Erythroblast (primary cell): ENCODE results near the gene CPD.
A peak's percentile ranks its signal among the peaks of the same experiment; 100 is the strongest.
"Not testable (repeated sequence)": the region's sequence is repeated elsewhere in the genome, so short reads cannot be mapped to it uniquely, and the experiment has no call there.

Experiments
- DNase-seq, 2 experiments: peaks; one replicate each; lab custom pipeline; 2025; lab: John Stamatoyannopoulos, UW
- GATA1 ChIP-seq: IDR thresholded peaks from 2 replicates; pipeline ENCODE4 v1.6.1; 2011; ENCODE audit warnings: low read depth, mild to moderate bottlenecking, control low read depth, low read length, moderate library complexity
- POLR2A ChIP-seq: IDR thresholded peaks from 2 replicates; pipeline ENCODE4 v1.6.1; 2011; ENCODE audit warnings: mild to moderate bottlenecking, low read length

CPD gene

DNA sequence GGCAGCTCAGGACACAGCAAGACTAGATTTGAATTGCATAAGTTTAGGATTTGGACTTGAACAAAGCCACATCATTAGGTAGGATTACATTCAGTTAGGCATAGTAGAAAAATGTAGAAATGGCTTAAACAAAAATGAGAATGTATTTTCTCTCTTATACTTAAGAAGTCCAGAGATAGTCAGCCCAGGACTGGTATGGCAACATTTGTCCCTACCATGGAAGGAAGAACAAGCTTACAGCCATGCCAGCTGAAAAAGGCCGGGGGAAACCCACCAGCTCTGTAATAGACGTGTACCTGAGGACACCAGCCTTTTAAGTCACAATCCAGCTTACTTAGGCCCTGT is 33.7 kb upstream of the CPD start:
- no peak for TF ChIP-seq POLR2A
- no peak for TF ChIP-seq GATA1
- DNase-seq, result no peak

DNA sequence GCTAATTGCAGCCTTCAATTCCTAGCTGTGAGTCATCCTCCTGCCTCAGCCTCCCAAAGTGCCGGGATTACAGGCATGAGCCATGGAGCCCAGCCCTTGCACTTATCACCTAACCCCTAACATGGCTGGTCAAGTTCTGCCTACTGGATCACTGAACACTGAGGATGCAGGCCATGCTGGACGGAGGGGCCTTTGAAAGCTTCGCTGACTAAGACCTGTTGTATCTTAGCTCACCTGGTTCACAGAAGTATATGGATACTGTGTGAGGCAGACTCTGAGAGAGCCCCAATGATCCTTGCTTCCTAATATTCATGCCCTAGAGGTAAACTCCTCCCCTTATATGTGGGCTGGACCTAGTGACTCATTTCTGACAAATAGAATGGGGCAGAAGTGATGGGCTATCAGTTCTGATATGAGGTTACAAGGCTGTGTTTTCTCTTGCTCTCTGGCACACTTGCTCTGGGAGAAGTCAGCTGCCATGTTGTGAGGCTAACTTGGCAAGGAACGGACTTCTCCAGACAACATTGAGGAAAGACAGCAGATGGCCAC is 33.1 kb upstream of the CPD start:
- peak; percentile 5 to 13 for DNase-seq
- TF ChIP-seq POLR2A (no peak), GATA1 (no peak)

- no peak for DNase-seq
- TF ChIP-seq GATA1, result no peak
- TF ChIP-seq POLR2A, result no peak
Measured at GRCh38 chr17:30346221-30346795, 32.4 kb upstream of the CPD start.

DNA sequence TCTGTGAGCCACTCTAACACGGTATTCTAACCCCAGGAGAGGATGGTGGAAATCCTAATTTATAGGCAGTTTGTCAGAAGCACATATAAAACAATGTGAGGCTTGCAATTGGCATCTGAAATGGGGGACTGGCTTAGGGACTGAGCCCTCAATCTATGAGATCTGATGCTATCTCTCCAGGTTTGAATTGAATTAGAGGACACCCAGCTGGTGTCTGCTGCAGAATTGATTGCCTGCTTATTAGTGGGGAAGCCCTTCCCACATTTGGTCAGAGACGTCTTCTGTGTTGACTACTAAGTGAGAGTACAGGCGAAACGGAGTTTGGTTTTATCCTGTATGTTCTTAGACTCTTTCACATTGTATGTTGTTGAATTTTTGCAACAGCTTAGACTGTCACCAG is 31.2 kb upstream of the CPD start:
- DNase-seq, result no peak
- TF ChIP-seq POLR2A (no peak), GATA1 (no peak)

DNA sequence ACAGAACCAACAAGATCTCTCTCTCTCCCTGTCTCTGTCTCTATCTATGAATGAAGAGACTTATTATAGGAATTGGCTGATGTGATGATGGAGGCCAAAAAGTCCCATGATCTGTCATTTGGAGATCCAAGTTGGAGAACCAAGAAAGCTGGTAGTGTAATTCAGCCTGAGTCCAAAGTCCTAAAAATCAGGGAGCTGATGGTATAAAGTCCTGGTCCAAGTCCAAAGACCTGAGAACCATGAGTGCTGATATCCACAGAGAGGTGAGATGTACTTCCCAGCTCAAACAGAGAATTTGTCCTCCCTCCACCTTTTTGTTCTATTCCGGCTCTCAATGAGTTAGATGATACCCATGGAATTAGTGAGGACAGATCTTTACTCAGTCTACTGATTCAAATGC is 29.5 kb upstream of the CPD start:
- no peak for DNase-seq
- no peak for TF ChIP-seq POLR2A
- no peak for TF ChIP-seq GATA1

GRCh38 chr17:30351263-30351662 is 27.5 kb upstream of the CPD start:
- not testable (repeated sequence) for DNase-seq

GRCh38 chr17:30351735-30352134 is 27.0 kb upstream of the CPD start:
- DNase-seq, result no peak
- no peak for TF ChIP-seq GATA1
- no peak for TF ChIP-seq POLR2A

GRCh38 chr17:30352240-30352814 is 26.4 kb upstream of the CPD start:
- DNase-seq, result no peak
- TF ChIP-seq GATA1 (no peak), POLR2A (no peak)

DNA sequence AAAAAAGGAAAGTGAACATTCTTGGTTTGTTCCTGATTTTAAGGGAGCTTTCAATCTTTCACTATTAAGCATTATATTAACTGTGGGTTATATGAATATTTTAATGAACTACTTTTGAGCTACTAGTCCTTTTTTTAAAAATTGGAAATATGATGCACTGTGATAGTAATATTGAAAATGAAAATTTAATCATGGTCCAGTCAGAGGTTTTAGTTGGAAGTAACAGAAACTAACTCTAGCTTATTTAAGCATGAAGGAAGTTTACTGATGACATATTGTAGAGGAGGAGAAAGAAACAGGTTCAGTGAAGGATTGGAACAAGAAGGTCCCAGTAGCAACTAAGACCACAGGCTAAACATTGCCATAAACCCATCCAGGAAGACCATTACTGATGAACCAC is 24.0 kb upstream of the CPD start:
- no peak for DNase-seq
- TF ChIP-seq GATA1, result no peak
- no peak for TF ChIP-seq POLR2A

DNA sequence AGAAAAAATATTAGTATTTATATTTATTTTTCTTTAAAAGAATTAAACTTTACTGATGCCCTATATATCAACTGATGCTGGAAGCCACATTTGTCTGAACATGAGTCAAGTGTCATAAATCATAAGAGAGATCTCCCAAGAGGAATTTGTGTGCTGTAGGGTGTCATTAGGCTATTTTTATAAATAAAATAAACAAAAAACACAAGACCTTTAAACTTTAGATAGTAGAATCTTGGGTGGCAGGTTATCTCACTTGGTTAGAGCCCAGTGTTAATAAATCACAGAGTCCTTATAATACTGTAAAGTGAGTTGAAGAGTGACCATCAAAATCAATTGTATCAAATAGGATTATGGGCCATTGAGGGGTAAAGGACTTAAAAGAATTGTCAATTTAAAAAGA is 21.3 kb upstream of the CPD start:
- TF ChIP-seq GATA1 (no peak), POLR2A (no peak)
- DNase-seq, result no peak

DNA sequence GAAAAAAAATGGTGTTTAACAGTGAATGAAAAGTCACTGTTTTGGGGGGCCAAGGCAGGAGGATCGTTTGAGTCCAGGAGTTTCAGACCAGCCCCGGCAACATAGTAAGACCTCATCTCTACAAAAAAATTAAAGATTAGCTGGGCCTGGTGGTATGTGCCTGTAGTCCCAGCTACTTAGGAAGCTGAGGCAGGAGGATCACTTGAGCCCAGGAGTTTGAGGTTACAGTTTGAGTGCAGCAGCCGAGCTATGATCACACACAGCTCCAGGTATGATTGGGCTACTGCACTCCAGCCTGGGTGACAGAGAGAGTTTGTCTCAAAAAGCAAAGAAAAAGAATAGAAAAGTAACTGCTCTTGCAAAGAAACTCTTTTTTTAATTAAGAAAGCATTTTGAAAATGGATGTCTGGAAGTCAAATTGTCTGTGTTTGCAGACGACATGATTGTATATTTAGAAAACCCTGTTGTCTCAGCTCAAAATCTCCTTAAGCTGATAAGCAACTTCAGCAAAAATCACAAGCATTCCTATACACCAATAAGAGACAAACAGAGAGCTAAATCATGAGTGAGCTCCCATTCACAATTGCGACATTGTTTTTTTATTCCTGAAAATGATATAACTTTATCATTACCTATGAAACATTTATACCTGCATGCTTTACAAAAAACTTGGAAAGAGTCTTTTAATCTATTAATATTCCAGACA is 20.5 kb upstream of the CPD start:
- TF ChIP-seq POLR2A, result no peak
- no peak for TF ChIP-seq GATA1
- DNase-seq, result no peak

DNA sequence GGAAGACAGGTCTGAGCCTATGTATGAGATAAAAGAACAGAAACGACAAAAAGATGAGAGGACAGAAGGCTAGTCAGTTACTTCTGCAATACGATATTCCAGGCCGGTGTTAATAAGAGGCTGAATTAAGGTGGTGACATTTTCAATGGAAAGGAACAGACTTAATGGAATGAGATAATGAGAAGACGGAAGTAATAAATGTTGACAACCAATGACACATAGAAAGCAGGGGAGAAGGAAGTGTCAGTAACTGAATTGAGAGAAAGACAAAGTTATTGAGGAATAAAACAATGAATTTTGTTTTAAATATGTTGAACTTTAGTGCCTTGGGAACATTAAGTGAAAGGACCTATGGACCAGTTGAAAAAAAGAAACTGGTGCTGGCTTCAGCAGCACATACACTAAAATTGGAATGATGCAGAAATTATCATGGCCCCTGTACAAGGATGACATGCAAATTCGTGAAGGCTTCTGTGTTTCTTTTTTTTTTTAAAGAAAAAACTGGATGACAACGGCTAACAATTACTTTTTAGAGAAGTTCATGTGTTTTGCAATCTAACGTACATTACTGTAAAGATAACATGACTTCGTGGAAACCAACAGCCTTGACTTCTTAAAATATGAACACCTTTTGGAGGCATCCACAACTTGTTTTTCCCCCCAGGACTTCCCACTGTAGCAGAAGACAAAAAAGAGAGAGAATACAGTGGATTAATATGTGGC is 18.5 kb upstream of the CPD start:
- no peak for DNase-seq
- TF ChIP-seq POLR2A (no peak), GATA1 (no peak)

GRCh38 chr17:30361766-30362279 is 16.9 kb upstream of the CPD start:
- no peak for TF ChIP-seq POLR2A
- no peak for TF ChIP-seq GATA1
- no peak for DNase-seq

GRCh38 chr17:30363715-30364202 is 15.0 kb upstream of the CPD start:
- TF ChIP-seq POLR2A (no peak), GATA1 (no peak)
- no peak for DNase-seq
